Measurements from ENCODE around the gene PRR18.

PRR18 gene

GRCh38 chr6:166274739-166275370 lies 33.3 kb downstream of the PRR18 start:
- no peak for DNase-seq (ENCODE audit: low spot score)
- no peak for TF ChIP-seq CTCF (IDR thresholded peaks at IDR 0.05)
- Histone ChIP-seq H3K27ac (no peak overlapping the region), H3K4me3 (no peak overlapping the region)

GRCh38 chr6:166274163-166274562 lies 34.0 kb downstream of the PRR18 start:
- H3K4me3 ChIP-seq = no peak overlapping the region
- TF ChIP-seq CTCF (IDR thresholded peaks at IDR 0.05) = no peak
- DNase-seq (ENCODE audit: low spot score) = no peak
- H3K27ac ChIP-seq = no peak overlapping the region

GRCh38 chr6:166271376-166271765 lies 36.8 kb downstream of the PRR18 start:
- H3K4me3 ChIP-seq = no peak overlapping the region
- no peak overlapping the region for H3K27ac ChIP-seq
- no peak for DNase-seq (ENCODE audit: low spot score)
- no peak for TF ChIP-seq CTCF (IDR thresholded peaks at IDR 0.05)

GRCh38 chr6:166270706-166271375 lies 37.4 kb downstream of the PRR18 start:
- Histone ChIP-seq H3K27ac (no peak overlapping the region), H3K4me3 (no peak overlapping the region)
- DNase-seq (ENCODE audit: low spot score) = no peak
- TF ChIP-seq CTCF (IDR thresholded peaks at IDR 0.05) = no peak

GRCh38 chr6:166269301-166270039 lies 38.7 kb downstream of the PRR18 start:
- no peak for DNase-seq (ENCODE audit: low spot score)
- no peak for TF ChIP-seq CTCF (IDR thresholded peaks at IDR 0.05)
- H3K27ac ChIP-seq = no peak overlapping the region
- no peak overlapping the region for H3K4me3 ChIP-seq

- Histone ChIP-seq H3K27ac (no peak overlapping the region), H3K4me3 (no peak overlapping the region)
- TF ChIP-seq CTCF (IDR thresholded peaks at IDR 0.05) = no peak
- no peak for DNase-seq (ENCODE audit: low spot score)
These were observed 39.8 kb downstream of the PRR18 start for GRCh38 chr6:166268431-166268830.
